CD4-positive, alpha-beta T cell treated with Interleukin-4 for 1 hour (primary cell): ENCODE data around the gene FLT4.

Experiments used
- DNase-seq, 2 donors: peaks; one replicate each; pipeline ENCODE4 v3.0.0-alpha.2; 2020 to 2022

Gene FLT4

GRCh38 chr5:180640861-180641565 is 8.4 kb downstream of the FLT4 start:
- DNase-seq, result peak in 1 of 2 donors; percentile 6

GRCh38 chr5:180640611-180640860 is 8.9 kb downstream of the FLT4 start:
- DNase-seq, result peak in 1 of 2 donors; percentile 9

- DNase-seq, result peak in 1 of 2 donors; percentile 8
Measured at GRCh38 chr5:180639741-180640610, 9.4 kb downstream of the FLT4 start.

- DNase-seq, result peak in 1 of 2 donors; percentile 1
Measured at GRCh38 chr5:180639287-180639686, 10.1 kb downstream of the FLT4 start.

GRCh38 chr5:180637962-180638680 is 11.3 kb downstream of the FLT4 start:
- no peak for DNase-seq

GRCh38 chr5:180636403-180637075 is 12.9 kb downstream of the FLT4 start:
- DNase-seq, result no peak

- DNase-seq, result no peak
Measured at GRCh38 chr5:180636016-180636402, 13.4 kb downstream of the FLT4 start.

GRCh38 chr5:180633283-180634177 is 15.9 kb downstream of the FLT4 start:
- DNase-seq, result no peak

- no peak for DNase-seq
Measured at GRCh38 chr5:180632768-180633167, 16.6 kb downstream of the FLT4 start.

- DNase-seq, result no peak
Measured at GRCh38 chr5:180631549-180632383, 17.6 kb downstream of the FLT4 start.

GRCh38 chr5:180630426-180630825 is 19.0 kb downstream of the FLT4 start:
- DNase-seq, result no peak

GRCh38 chr5:180629831-180630382 is 19.5 kb downstream of the FLT4 start:
- no peak for DNase-seq

- DNase-seq, result no peak
Measured at GRCh38 chr5:180628827-180629750, 20.3 kb downstream of the FLT4 start.

- no peak for DNase-seq
Measured at GRCh38 chr5:180628211-180628610, 21.2 kb downstream of the FLT4 start.

GRCh38 chr5:180627386-180628120 is 21.8 kb downstream of the FLT4 start:
- no peak for DNase-seq

GRCh38 chr5:180626661-180627385 is 22.6 kb downstream of the FLT4 start:
- DNase-seq, result no peak

- no peak for DNase-seq
Measured at GRCh38 chr5:180625791-180626660, 23.4 kb downstream of the FLT4 start.
